ENCODE measurements around the gene SMC1B.

- no peak for TF ChIP-seq CTCF (IDR thresholded peaks at IDR 0.05)
- TF ChIP-seq POLR2A (IDR thresholded peaks at IDR 0.05) = no peak
- TF ChIP-seq EP300 (IDR thresholded peaks at IDR 0.05) = no peak
Measured at GRCh38 chr22:45442116-45442515, 28.7 kb upstream of the SMC1B start.

Data from gastroesophageal sphincter (tissue), 3 donors.